ENCODE data around the gene RAD23A. TPM values are rescaled to one million over a fixed set of nuclear protein-coding genes. Genes with fewer than 3 reads are reported as not detected.

RAD23A gene
- total and polyA plus RNA-seq, 9 of the 15 experiments (the other 6 are each of a cell fraction or from before 2014, with no cell fraction given): 9.5 to 181 (median 101) TPM

DNA sequence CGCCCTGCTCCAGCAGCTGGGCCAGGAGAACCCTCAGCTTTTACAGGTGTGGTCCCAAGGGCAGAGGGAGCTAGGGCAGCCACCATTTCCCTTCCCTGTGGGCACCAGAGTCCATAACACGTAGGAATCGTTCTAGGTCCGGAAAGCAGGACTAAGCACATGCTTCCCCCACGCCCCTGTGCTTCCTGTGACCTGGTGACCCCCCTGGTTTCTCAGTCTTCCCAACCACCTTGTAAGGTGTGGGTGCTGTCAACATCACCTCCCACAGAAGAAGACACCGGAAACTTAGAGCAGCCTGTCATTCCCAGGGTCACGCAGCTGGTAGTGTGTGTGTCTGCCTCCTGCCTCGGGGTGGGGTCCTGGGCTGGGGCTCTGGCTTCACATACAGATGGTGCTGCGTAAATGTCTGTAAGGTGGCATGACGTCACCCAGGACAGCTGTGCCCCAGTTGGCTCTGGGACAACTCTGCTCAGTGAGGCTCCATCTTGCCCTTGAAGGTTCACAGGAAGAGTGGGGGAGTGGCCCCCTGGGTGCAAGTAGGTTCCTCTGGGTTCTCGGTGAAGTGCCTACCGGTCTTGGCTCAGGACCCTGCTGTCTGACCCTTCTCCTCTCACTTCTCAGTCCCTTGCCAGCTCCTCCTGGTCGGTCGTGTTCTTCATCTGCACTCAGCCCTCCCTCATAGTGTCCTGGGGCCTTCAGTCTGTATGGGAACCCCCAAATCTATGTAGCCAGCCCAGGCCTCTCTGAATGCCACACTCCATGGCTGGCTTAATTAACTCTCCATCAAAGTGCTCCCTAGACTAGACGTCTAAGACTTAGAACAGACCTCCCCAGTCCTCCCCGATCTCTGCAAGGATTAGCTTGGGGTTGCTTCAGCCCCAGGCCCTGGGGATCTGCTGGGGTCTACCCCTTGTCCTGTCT lies 4.0 kb downstream of the RAD23A start:
- in situ Hi-C loops (cut with MboI): no loop called here
- FAIRE-seq: no peak
- 94% methylated on average over 15 of the region's 16 CpGs for WGBS (ENCODE audit: insufficient coverage, low coverage, missing lambda C conversion rate)

More for the DNA sequence above, 4.0 kb downstream of the RAD23A start:
- no peak overlapping the region for H3K4me3 ChIP-seq
- ChIA-PET POLR2A (interaction anchor here (1.0 kb wide), 1 partner anchor 109 kb away, joined by 3 read pairs; no protein-coding TSS in a partner anchor), CTCF (ENCODE audit: low intra/inter-chr PET ratio) (no interaction called here)
- H3K9me1 ChIP-seq (ENCODE audit: control insufficient read depth, insufficient read depth, low read length): peaks cover 5% of the 10 kb centered on the region
- H3K9ac ChIP-seq (ENCODE audit: insufficient read depth in 1 of 2, low read depth in 2 of 2, low read length in 2 of 2): peak overlapping the region in 1 of 2 experiments; percentile 39; a peak in 2 of 4 replicates
- DNase-seq (ENCODE audit: extremely low read depth in 1 of 4, low spot score in 3 of 4) (no peak), ATAC-seq (no peak)
- H3K4me1 ChIP-seq (replicated peaks in 1 of 2; ENCODE audit: control insufficient read depth in 2 of 2, insufficient read depth in 2 of 2, low read length in 2 of 2): peaks cover 11 to 40% of the 10 kb centered on the region in 2 experiments; a peak in 4 of 5 replicates
- no peaks in the 10 kb centered on the region for H3K9me3 ChIP-seq (replicated peaks; ENCODE audit: control insufficient read depth, insufficient read depth, low read depth, low read length)
- peaks cover 57% of the 10 kb centered on the region for H3K79me2 ChIP-seq (ENCODE audit: control insufficient read depth, insufficient read depth, low read length)
- BruUV-seq (replicated peaks): no TSS peak
- H2AFZ ChIP-seq (ENCODE audit: low read depth, low read length): no peak overlapping the region
- TF ChIP-seq, protein P1, sequence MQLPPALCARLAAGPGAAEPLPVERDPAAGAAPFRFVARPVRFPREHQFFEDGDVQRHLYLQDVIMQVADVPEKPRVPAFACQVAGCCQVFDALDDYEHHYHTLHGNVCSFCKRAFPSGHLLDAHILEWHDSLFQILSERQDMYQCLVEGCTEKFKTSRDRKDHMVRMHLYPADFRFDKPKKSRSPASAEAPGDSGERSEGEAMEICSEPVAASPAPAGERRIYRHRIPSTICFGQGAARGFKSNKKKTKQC (CRISPR knock-in tag; IDR thresholded peaks at IDR 0.05): 0 out of 2 replicates have a peak, but pooled peaks have one; percentile 30
- TF ChIP-seq JUND (IDR thresholded peaks at IDR 0.05; ENCODE audit: borderline replicate concordance, low read depth, low read length): no peak
- TF ChIP-seq JUND (tag; IDR thresholded peaks at IDR 0.05; ENCODE audit: borderline replicate concordance, low read depth, low read length): no peak
- TF ChIP-seq, protein P2, sequence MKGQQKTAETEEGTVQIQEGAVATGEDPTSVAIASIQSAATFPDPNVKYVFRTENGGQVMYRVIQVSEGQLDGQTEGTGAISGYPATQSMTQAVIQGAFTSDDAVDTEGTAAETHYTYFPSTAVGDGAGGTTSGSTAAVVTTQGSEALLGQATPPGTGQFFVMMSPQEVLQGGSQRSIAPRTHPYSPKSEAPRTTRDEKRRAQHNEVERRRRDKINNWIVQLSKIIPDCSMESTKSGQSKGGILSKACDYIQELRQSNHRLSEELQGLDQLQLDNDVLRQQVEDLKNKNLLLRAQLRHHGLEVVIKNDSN (CRISPR knock-in tag; IDR thresholded peaks at IDR 0.05): peak; percentile 10; the same call in 1 of the 2 replicates
- TF ChIP-seq FOXM1 (IDR thresholded peaks at IDR 0.05; ENCODE audit: low read depth): no peak
- TF ChIP-seq FOXM1 (CRISPR knock-in tag; IDR thresholded peaks at IDR 0.05; ENCODE audit: low read depth): no peak
- TF ChIP-seq ATF3 (IDR thresholded peaks at IDR 0.05): no peak
- no peak for TF ChIP-seq ATF3 (CRISPR knock-in tag; conservative IDR thresholded peaks at IDR 0.05)
- TF ChIP-seq, protein P3, sequence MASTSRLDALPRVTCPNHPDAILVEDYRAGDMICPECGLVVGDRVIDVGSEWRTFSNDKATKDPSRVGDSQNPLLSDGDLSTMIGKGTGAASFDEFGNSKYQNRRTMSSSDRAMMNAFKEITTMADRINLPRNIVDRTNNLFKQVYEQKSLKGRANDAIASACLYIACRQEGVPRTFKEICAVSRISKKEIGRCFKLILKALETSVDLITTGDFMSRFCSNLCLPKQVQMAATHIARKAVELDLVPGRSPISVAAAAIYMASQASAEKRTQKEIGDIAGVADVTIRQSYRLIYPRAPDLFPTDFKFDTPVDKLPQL (IDR thresholded peaks at IDR 0.05; ENCODE audit: extremely low read depth, insufficient read length): no peak
- 0 out of 2 replicates have a peak, but pooled peaks have one; percentile 19 for TF ChIP-seq POLR2AphosphoS5 (IDR thresholded peaks at IDR 0.05; ENCODE audit: control insufficient read depth, insufficient read depth, low read depth, low read length)
- TF ChIP-seq, protein P4, sequence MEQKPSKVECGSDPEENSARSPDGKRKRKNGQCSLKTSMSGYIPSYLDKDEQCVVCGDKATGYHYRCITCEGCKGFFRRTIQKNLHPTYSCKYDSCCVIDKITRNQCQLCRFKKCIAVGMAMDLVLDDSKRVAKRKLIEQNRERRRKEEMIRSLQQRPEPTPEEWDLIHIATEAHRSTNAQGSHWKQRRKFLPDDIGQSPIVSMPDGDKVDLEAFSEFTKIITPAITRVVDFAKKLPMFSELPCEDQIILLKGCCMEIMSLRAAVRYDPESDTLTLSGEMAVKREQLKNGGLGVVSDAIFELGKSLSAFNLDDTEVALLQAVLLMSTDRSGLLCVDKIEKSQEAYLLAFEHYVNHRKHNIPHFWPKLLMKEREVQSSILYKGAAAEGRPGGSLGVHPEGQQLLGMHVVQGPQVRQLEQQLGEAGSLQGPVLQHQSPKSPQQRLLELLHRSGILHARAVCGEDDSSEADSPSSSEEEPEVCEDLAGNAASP (IDR thresholded peaks at IDR 0.05): no peak
- no peaks in the 10 kb centered on the region; the same call in 1 of the 2 replicates for H4K20me1 ChIP-seq (replicated peaks; ENCODE audit: control insufficient read depth, insufficient read depth, low read length)
- H3K27me3 ChIP-seq (ENCODE audit: control insufficient read depth in 2 of 2, insufficient read depth in 2 of 2, low read length in 2 of 2): no peaks in the 10 kb centered on the region
- peaks cover 78% of the 10 kb centered on the region for H3K36me3 ChIP-seq (ENCODE audit: control insufficient read depth, insufficient read depth, low read length)
- H3K27ac ChIP-seq (ENCODE audit: extremely low read depth, low read depth, low read length): no peak overlapping the region
- H3K4me2 ChIP-seq (ENCODE audit: insufficient read depth, low read length): no peak overlapping the region
- intact Hi-C loops (cut with micrococcal nuclease): no loop called here

Measured in K562 (cell line).